GM12878 (cell line): ENCODE data around the gene C1orf74.

Source experiments
- CBFB ChIP-seq: IDR thresholded peaks from 2 replicates; pipeline ENCODE4 v1.6.1; 2016; ENCODE audit warnings: antibody characterized with exemption, low read depth
- CTCF ChIP-seq, 3 experiments: IDR thresholded peaks in 2 of 3; conservative IDR thresholded peaks in 1 of 3; 2 replicates each; pipeline ENCODE4 v1.5.1; 2011; ENCODE audit warnings: low read depth in 3 of 3, low read length in 3 of 3, mild to moderate bottlenecking in 3 of 3, control low read depth in 2 of 3, moderate library complexity in 2 of 3, inconsistent platforms in 1 of 3, mixed read lengths in 1 of 3; ENCODE audit not compliant: control insufficient read depth in 2 of 3, insufficient read depth in 1 of 3; ENCODE audit errors: extremely low read depth in 1 of 3
- ESRRA ChIP-seq: IDR thresholded peaks from 2 replicates; pipeline ENCODE4 v1.6.1; 2012; ENCODE audit warnings: mild to moderate bottlenecking, low read length, improper control_type of control experiment
- FOXK2 ChIP-seq: fragments of 450-650 bp; IDR thresholded peaks from 2 replicates; pipeline ENCODE4 v1.6.1; 2017; ENCODE audit warnings: mild to moderate bottlenecking, moderate library complexity
- FOXM1 ChIP-seq: IDR thresholded peaks from 2 replicates; pipeline ENCODE4 v1.6.1; 2012; ENCODE audit warnings: low read depth, mild to moderate bottlenecking, inconsistent platforms, low read length, moderate library complexity
- HCFC1 ChIP-seq: fragments of 150-350 bp; IDR thresholded peaks from 2 replicates; pipeline ENCODE4 v1.6.1; 2014; ENCODE audit warnings: low read length
- JUNB ChIP-seq: IDR thresholded peaks from 2 replicates; pipeline ENCODE4 v1.6.1; 2016; ENCODE audit warnings: antibody characterized with exemption, mild to moderate bottlenecking
- POLR2A ChIP-seq: IDR thresholded peaks from 2 replicates; pipeline ENCODE4 v1.6.1; 2011; ENCODE audit warnings: low read depth, mild to moderate bottlenecking, low read length
- SP1 ChIP-seq: IDR thresholded peaks from one replicate; pipeline ENCODE4 v1.6.1; 2011; ENCODE audit warnings: low read depth, low read length
- STAT1 ChIP-seq: fragments of 450-650 bp; conservative IDR thresholded peaks from 2 replicates; pipeline ENCODE4 v1.6.1; 2014; ENCODE audit warnings: antibody characterized with exemption, mild to moderate bottlenecking
- TAF1 ChIP-seq: IDR thresholded peaks from 2 replicates; pipeline ENCODE4 v1.6.1; 2011; ENCODE audit warnings: mild to moderate bottlenecking, low read depth, low read length, borderline replicate concordance
- YY1 ChIP-seq: IDR thresholded peaks from 2 replicates; pipeline ENCODE4 v1.6.1; 2011; ENCODE audit warnings: low read depth, mild to moderate bottlenecking, low read length
- TF ChIP-seq, protein P1 (sequence below): fragments of 450-650 bp; formaldehyde crosslinking; IDR thresholded peaks from 2 replicates; pipeline ENCODE4 v1.4.0; 2020; ENCODE audit warnings: mild to moderate bottlenecking, moderate library complexity
- TF ChIP-seq, protein P2 (sequence below): IDR thresholded peaks from 2 replicates; pipeline ENCODE4 v1.6.1; 2012; ENCODE audit warnings: low read depth, low read length, improper control_type of control experiment

- TF ChIP-seq TAF1 (no peak), FOXM1 (no peak), STAT1 (no peak), JUNB (no peak), FOXK2 (no peak), POLR2A (no peak), YY1 (no peak), SP1 (no peak), HCFC1 (no peak), CTCF (IDR thresholded peaks at IDR 0.05 in 2 of 3, conservative IDR thresholded peaks at IDR 0.05 in 1 of 3; ENCODE audit: control insufficient read depth in 2 of 3, extremely low read depth in 1 of 3, insufficient read depth in 1 of 3, low read depth in 3 of 3, low read length in 3 of 3) (no peak), ESRRA (no peak), CBFB (no peak)
- TF ChIP-seq, protein P1, sequence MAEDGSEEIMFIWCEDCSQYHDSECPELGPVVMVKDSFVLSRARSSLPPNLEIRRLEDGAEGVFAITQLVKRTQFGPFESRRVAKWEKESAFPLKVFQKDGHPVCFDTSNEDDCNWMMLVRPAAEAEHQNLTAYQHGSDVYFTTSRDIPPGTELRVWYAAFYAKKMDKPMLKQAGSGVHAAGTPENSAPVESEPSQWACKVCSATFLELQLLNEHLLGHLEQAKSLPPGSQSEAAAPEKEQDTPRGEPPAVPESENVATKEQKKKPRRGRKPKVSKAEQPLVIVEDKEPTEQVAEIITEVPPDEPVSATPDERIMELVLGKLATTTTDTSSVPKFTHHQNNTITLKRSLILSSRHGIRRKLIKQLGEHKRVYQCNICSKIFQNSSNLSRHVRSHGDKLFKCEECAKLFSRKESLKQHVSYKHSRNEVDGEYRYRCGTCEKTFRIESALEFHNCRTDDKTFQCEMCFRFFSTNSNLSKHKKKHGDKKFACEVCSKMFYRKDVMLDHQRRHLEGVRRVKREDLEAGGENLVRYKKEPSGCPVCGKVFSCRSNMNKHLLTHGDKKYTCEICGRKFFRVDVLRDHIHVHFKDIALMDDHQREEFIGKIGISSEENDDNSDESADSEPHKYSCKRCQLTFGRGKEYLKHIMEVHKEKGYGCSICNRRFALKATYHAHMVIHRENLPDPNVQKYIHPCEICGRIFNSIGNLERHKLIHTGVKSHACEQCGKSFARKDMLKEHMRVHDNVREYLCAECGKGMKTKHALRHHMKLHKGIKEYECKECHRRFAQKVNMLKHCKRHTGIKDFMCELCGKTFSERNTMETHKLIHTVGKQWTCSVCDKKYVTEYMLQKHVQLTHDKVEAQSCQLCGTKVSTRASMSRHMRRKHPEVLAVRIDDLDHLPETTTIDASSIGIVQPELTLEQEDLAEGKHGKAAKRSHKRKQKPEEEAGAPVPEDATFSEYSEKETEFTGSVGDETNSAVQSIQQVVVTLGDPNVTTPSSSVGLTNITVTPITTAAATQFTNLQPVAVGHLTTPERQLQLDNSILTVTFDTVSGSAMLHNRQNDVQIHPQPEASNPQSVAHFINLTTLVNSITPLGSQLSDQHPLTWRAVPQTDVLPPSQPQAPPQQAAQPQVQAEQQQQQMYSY (CRISPR knock-in tag): no peak
- TF ChIP-seq, protein P2, sequence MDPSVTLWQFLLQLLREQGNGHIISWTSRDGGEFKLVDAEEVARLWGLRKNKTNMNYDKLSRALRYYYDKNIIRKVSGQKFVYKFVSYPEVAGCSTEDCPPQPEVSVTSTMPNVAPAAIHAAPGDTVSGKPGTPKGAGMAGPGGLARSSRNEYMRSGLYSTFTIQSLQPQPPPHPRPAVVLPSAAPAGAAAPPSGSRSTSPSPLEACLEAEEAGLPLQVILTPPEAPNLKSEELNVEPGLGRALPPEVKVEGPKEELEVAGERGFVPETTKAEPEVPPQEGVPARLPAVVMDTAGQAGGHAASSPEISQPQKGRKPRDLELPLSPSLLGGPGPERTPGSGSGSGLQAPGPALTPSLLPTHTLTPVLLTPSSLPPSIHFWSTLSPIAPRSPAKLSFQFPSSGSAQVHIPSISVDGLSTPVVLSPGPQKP: no peak
Measured at GRCh38 chr1:209742409-209743144, 41.8 kb downstream of the C1orf74 start.
